Measurements from ENCODE around the gene KCNH2. TPM values are rescaled to one million over a fixed set of nuclear protein-coding genes. Genes with fewer than 3 reads are reported as not detected.
A peak's percentile ranks its signal among the peaks of the same experiment; 100 is the strongest.

KCNH2 gene
- total and polyA plus RNA-seq, 2 of the 13 experiments (the other 11 are each of a cell fraction or from before 2014, with no cell fraction given): 0.09 to 0.11 TPM

DNA sequence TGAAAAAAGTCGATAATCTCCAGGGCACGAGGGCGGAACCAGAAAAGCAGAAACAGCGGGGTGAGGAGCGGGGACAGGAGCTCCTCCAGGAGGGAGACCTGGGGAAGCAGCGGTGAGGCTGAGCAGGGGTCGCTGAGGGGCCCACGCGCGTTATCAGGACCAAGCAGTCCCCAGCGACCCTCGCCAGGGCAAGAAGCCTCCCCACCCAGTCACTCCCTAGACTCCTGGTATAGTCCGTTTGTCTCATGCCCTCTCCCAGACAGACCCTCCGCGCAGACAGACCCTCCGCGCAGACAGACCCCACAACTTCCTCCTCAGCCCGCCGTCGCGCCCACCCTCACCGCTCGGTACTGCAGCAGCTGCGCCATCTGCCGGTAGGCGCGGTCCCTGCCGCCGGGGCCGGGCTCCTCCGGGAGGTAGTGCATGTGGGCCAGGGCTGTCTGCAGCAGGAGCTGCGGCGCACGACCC lies 39.9 kb upstream of the KCNH2 start (continued):
- TF ChIP-seq ZNF615 (CRISPR knock-in tag; IDR thresholded peaks at IDR 0.05; ENCODE audit: borderline replicate concordance): no peak
- TF ChIP-seq ZNF326 (CRISPR knock-in tag; IDR thresholded peaks at IDR 0.05; ENCODE audit: borderline replicate concordance): no peak
- TF ChIP-seq ZNF407 (CRISPR knock-in tag; IDR thresholded peaks at IDR 0.05; ENCODE audit: not compliant biosample characterization): peak; percentile 64
- no peak for TF ChIP-seq ZNF772 (CRISPR knock-in tag; IDR thresholded peaks at IDR 0.05)
- 0 out of 2 replicates have a peak, but pooled peaks have one; percentile 42 for TF ChIP-seq ZNF605 (CRISPR knock-in tag; IDR thresholded peaks at IDR 0.05)
- no peak for TF ChIP-seq FOXA3 (CRISPR knock-in tag; IDR thresholded peaks at IDR 0.05)
- TF ChIP-seq, protein P1, sequence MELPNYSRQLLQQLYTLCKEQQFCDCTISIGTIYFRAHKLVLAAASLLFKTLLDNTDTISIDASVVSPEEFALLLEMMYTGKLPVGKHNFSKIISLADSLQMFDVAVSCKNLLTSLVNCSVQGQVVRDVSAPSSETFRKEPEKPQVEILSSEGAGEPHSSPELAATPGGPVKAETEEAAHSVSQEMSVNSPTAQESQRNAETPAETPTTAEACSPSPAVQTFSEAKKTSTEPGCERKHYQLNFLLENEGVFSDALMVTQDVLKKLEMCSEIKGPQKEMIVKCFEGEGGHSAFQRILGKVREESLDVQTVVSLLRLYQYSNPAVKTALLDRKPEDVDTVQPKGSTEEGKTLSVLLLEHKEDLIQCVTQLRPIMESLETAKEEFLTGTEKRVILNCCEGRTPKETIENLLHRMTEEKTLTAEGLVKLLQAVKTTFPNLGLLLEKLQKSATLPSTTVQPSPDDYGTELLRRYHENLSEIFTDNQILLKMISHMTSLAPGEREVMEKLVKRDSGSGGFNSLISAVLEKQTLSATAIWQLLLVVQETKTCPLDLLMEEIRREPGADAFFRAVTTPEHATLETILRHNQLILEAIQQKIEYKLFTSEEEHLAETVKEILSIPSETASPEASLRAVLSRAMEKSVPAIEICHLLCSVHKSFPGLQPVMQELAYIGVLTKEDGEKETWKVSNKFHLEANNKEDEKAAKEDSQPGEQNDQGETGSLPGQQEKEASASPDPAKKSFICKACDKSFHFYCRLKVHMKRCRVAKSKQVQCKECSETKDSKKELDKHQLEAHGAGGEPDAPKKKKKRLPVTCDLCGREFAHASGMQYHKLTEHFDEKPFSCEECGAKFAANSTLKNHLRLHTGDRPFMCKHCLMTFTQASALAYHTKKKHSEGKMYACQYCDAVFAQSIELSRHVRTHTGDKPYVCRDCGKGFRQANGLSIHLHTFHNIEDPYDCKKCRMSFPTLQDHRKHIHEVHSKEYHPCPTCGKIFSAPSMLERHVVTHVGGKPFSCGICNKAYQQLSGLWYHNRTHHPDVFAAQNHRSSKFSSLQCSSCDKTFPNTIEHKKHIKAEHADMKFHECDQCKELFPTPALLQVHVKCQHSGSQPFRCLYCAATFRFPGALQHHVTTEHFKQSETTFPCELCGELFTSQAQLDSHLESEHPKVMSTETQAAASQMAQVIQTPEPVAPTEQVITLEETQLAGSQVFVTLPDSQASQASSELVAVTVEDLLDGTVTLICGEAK (IDR thresholded peaks at IDR 0.05): no peak
- TF ChIP-seq, protein P1 (CRISPR knock-in tag; IDR thresholded peaks at IDR 0.05): no peak
- TF ChIP-seq THAP11 (CRISPR knock-in tag; IDR thresholded peaks at IDR 0.05): peak; percentile 70
- TF ChIP-seq, protein P2, sequence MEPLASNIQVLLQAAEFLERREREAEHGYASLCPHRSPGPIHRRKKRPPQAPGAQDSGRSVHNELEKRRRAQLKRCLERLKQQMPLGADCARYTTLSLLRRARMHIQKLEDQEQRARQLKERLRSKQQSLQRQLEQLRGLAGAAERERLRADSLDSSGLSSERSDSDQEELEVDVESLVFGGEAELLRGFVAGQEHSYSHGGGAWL (CRISPR knock-in tag; IDR thresholded peaks at IDR 0.05): peak; percentile 24; the same call in 1 of the 2 replicates
- TF ChIP-seq TBL1XR1 (IDR thresholded peaks at IDR 0.05; ENCODE audit: borderline replicate concordance, low read length, partially characterized antibody): no peak
- 0 out of 2 replicates have a peak, but pooled peaks have one; percentile 36 for TF ChIP-seq ERF (CRISPR knock-in tag; IDR thresholded peaks at IDR 0.05)

Data from HepG2 (cell line).